Fibroblast of pulmonary artery (primary cell): ENCODE measurements around the gene SF3B5.

Source experiments
- DNase-seq: peaks from one replicate; pipeline ENCODE4 v3.0.0-alpha.2; 2010; ENCODE audit warnings: low read depth
- H3K4me3 ChIP-seq: replicated peaks from 2 replicates; pipeline ENCODE4 v1.5.1; 2011; ENCODE audit warnings: low read depth, mild to moderate bottlenecking, control low read depth, low read length, moderate library complexity
- CTCF ChIP-seq: IDR thresholded peaks from 2 replicates; pipeline ENCODE4 v1.5.1; 2011; ENCODE audit warnings: mild to moderate bottlenecking, control low read depth, low read length, inconsistent platforms; ENCODE audit errors: missing control alignments

The SF3B5 gene

GRCh38 chr6:144127097-144127496, 31.7 kb upstream of the SF3B5 start:
- DNase-seq = no peak
- H3K4me3 ChIP-seq = no peak overlapping the region
- TF ChIP-seq CTCF = no peak

- TF ChIP-seq CTCF = no peak
- DNase-seq = no peak
- H3K4me3 ChIP-seq = no peak overlapping the region
Measured at GRCh38 chr6:144123836-144124235, 28.5 kb upstream of the SF3B5 start.

DNA sequence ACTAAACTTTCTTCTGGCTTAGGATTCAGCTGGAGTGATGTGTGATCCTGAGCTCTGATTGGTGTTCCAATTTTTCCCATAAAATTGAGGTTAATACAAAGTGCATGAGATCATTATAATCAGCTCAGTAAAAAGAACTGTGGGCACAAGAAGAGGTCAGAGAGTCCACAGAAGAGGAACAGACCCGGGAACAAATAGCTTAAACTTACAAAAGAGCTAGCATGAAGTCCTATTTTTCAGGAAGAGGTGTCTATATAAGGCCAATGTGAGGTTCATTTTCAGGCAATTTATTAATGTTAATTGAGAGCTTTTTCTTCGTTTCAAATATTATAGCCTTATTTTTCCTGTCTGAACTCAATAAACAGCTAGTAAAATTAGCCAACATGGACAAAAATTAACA, 28.0 kb upstream of the SF3B5 start:
- H3K4me3 ChIP-seq = no peak overlapping the region
- DNase-seq = no peak
- no peak for TF ChIP-seq CTCF

DNA sequence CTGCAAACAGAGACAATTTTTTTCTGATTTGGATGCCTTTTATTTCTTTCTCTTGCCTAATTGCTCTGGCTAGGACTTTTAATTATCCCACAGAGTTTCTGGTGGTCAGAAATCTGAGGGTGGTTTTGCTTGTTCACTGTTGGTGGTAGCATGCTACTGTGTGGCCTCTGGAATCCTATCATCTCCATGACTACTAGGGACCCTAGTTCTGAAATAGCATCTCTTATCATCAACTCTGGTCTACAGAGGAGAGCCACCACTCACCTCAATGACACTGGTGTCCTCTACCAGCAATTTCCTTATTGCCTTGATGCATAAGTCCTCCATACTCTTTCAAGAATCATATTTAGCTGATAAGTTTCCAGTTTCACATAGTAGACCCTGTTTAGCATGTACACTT, 27.5 kb upstream of the SF3B5 start:
- no peak for TF ChIP-seq CTCF
- H3K4me3 ChIP-seq = no peak overlapping the region
- DNase-seq = no peak

DNA sequence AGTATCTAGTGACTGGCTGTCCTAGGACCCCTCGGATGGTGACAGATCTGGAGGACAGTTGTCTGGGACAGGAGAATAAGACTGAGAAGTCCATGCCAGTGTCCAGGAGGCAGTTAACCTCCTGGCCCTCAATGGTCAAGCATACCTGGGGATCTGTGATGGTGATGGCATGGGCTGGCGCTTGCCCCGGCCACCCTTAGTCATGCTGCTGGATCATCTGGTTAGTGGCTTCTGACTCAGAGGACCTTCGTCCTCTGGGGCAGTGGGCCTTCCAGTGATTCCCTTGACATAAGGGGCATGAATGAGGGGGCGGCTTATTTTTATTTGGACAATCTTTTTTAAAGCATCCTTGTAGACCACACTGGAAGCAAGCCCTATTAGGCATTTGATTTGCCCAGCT, 24.0 kb upstream of the SF3B5 start:
- TF ChIP-seq CTCF = no peak
- no peak for DNase-seq
- no peak overlapping the region for H3K4me3 ChIP-seq

DNA sequence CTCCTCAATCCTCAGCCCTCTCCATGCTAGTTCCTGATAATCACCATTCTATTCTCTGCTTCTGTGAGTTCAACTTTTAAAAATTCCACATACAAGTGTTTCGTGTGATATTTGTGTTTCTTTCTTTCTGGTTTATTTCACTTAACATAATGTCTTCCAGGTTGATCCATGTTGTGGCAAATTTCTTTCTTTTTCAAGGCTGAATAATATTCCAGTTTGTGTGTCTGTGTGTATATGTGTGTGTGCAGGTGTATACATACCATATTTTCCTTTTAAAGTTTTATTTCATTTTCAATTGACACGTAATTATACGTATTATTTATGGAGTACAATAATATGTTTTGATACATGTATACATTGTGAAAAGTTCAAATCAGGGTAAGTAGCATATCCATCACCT, 19.8 kb upstream of the SF3B5 start:
- no peak overlapping the region for H3K4me3 ChIP-seq
- no peak for TF ChIP-seq CTCF
- no peak for DNase-seq

DNA sequence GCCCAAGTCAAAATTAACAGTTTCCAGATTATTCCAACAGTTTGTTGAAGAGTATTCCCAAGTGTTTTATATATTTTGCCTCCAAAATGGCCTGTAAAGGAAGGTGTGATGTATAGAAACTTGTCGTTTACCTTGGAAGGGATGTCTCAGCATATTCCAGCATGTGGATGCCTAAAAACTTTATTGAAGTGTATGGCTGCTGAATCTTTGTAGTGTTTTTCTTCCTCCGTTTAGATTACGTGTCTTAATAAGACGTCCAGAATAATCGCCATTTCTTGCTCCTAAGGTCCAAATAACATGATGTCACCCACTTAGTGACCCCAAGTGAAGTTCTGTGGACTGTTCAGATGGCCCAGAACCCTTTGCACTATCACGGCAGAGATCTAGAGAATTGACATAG, 18.0 kb upstream of the SF3B5 start:
- TF ChIP-seq CTCF = no peak
- H3K4me3 ChIP-seq = no peak overlapping the region
- DNase-seq = no peak
